ENCODE data around the gene OFD1. TPM values are rescaled to one million over a fixed set of nuclear protein-coding genes. Genes with fewer than 3 reads are reported as not detected.

OFD1 gene
- total and polyA plus RNA-seq, 2 donors (not counting 3 experiments of a cell fraction or from before 2014, with no cell fraction given) = 4.7 to 12.0 TPM

GRCh38 chrX:13692771-13693231 lies 41.7 kb upstream of the OFD1 start:
- POLR2A ChIA-PET = no interaction called here
- BruUV-seq (replicated peaks) = no TSS peak
- H3K4me1 ChIP-seq (ENCODE audit: control insufficient read depth, extremely low read depth, insufficient read depth, low read length) = peaks cover 17% of the 10 kb centered on the region

More at GRCh38 chrX:13692771-13693231, 41.7 kb upstream of the OFD1 start:
- CTCF ChIA-PET = no interaction called here
- TF ChIP-seq JUN (IDR thresholded peaks at IDR 0.05; ENCODE audit: borderline replicate concordance, insufficient read depth, insufficient read length, low read depth) (no peak), MYC (IDR thresholded peaks at IDR 0.05; ENCODE audit: low read depth, low read length) (no peak), POLR2A (IDR thresholded peaks at IDR 0.05; ENCODE audit: low read depth, low read length) (no peak), CTCF (IDR thresholded peaks at IDR 0.05; ENCODE audit: extremely low read depth in 1 of 2, insufficient read depth in 1 of 2, low read depth in 1 of 2, low read length in 2 of 2) (no peak), GATA2 (IDR thresholded peaks at IDR 0.05; ENCODE audit: insufficient read depth, insufficient read length, low read depth, low read length) (no peak), FOS (IDR thresholded peaks at IDR 0.05; ENCODE audit: borderline replicate concordance, insufficient read depth, low read length) (no peak), MAX (IDR thresholded peaks at IDR 0.05; ENCODE audit: insufficient read depth, insufficient read length) (no peak)
- no peak overlapping the region for H3K4me3 ChIP-seq (replicated peaks in 1 of 3; ENCODE audit: insufficient read depth in 1 of 3, low read depth in 1 of 3, low read length in 3 of 3)
- H3K9me3 ChIP-seq (replicated peaks; ENCODE audit: control insufficient read depth, insufficient read depth, low read length) = no peaks in the 10 kb centered on the region
- H3K27ac ChIP-seq (ENCODE audit: insufficient read depth, low read depth, low read length) = no peak overlapping the region
- no peaks in the 10 kb centered on the region for H3K36me3 ChIP-seq (ENCODE audit: control insufficient read depth in 2 of 2, extremely low read depth in 1 of 2, insufficient read depth in 2 of 2, low read length in 2 of 2)
- dilution Hi-C loops (cut with MboI; ENCODE audit: extremely low pct_ligation_motif_present, low sequenced_read_pairs) = no loop called here
- H3K79me2 ChIP-seq (ENCODE audit: control insufficient read depth, insufficient read depth, low read length) = peaks cover 67% of the 10 kb centered on the region
- H3K4me2 ChIP-seq (ENCODE audit: insufficient read depth, low read length) = no peak overlapping the region
- H2AFZ ChIP-seq (ENCODE audit: low read depth, low read length) = no peak overlapping the region
- DNase-seq (ENCODE audit: low read depth, low spot score) (no peak), FAIRE-seq (no peak)
- no peaks in the 10 kb centered on the region for H3K27me3 ChIP-seq (ENCODE audit: control insufficient read depth in 2 of 2, insufficient read depth in 2 of 2, low read length in 2 of 2)
- H3K9ac ChIP-seq (replicated peaks; ENCODE audit: extremely low read depth, insufficient read depth, low read length) = no peak overlapping the region
- H4K20me1 ChIP-seq (replicated peaks; ENCODE audit: control insufficient read depth, extremely low read depth, insufficient read depth, low read length) = peaks cover 3% of the 10 kb centered on the region
- intact Hi-C loops (cut with micrococcal nuclease) = no loop called here
- no peaks in the 10 kb centered on the region for H3K9me1 ChIP-seq (replicated peaks; ENCODE audit: control insufficient read depth, extremely low read depth, insufficient read depth, low read length)
